Breast epithelium (tissue), 4 donors: ENCODE data around the gene SYT9. TPM values are rescaled to one million over a fixed set of nuclear protein-coding genes. Genes with fewer than 3 reads are reported as not detected.

Experiments used
- DNase-seq, 2 donors: peaks; one replicate each; pipeline ENCODE4 v3.0.0-alpha.2; 2019; ENCODE audit warnings: low spot score in 2 of 2
- H3K27ac ChIP-seq, 2 donors: fragments of 200-600 bp; sonication (generic) in 1 of 2; one replicate each; pipeline ENCODE4 v1.5.1; 2016 to 2019; ENCODE audit warnings: mild to moderate bottlenecking in 1 of 2
- H3K27me3 ChIP-seq, 2 donors: fragments of 200-600 bp; sonication (generic) in 1 of 2; one replicate each; pipeline versions ENCODE4 v1.5.1 to v1.6.0; 2017 to 2019; ENCODE audit warnings: control low read depth in 1 of 2, mild to moderate bottlenecking in 1 of 2
- H3K36me3 ChIP-seq: fragments of 200-600 bp; one replicate; pipeline ENCODE4 v1.5.1; 2019
- H3K4me1 ChIP-seq, 2 donors: fragments of 200-600 bp; sonication (generic); one replicate each; pipeline ENCODE4 v1.5.1; 2016 to 2019; ENCODE audit warnings: control low read depth in 1 of 2
- H3K4me3 ChIP-seq, 3 donors: fragments of 200-600 bp; sonication (generic); 1 replicate in 2 of 3; 2 replicates in 1 of 3; pipeline ENCODE4 v1.5.1; 2016 to 2019; ENCODE audit warnings: mild to moderate bottlenecking in 3 of 3, moderate library complexity in 2 of 3
- H3K9me3 ChIP-seq, 2 donors: fragments of 200-600 bp; sonication (generic) in 1 of 2; one replicate each; pipeline ENCODE4 v1.5.1; 2016 to 2019; ENCODE audit warnings: control low read depth in 1 of 2
- CTCF ChIP-seq, 3 donors: fragments of 450-650 bp; IDR thresholded peaks; one replicate each; pipeline ENCODE4 v1.5.1; 2016 to 2017; ENCODE audit warnings: antibody characterized with exemption in 3 of 3, mild to moderate bottlenecking in 3 of 3, moderate library complexity in 3 of 3
- POLR2A ChIP-seq: fragments of 450-650 bp; IDR thresholded peaks from one replicate; pipeline ENCODE4 v1.6.1; 2016; ENCODE audit warnings: antibody characterized with exemption, mild to moderate bottlenecking, moderate library complexity
- POLR2AphosphoS5 ChIP-seq, 3 donors: sonication (generic); formaldehyde crosslinking; IDR thresholded peaks; one replicate each; pipeline ENCODE4 v1.6.1; 2017; ENCODE audit warnings: antibody characterized with exemption in 3 of 3
- intact Hi-C: fragments of 100-400 bp; cut with DNase I; formaldehyde crosslinking; loops from one replicate; pipeline ENCODE4 v1.15.1; 2023; ENCODE audit warnings: low total_unique reads
- total RNA-seq, 3 donors: library from RNA; depleted of rRNA; stranded (reverse); fragments of >200 nt; gene quantifications; one replicate each; pipeline ENCODE4 v1.1.0, GENCODE V29; 2016

SYT9 gene
- total RNA-seq, 3 donors from 2014 or later, result 0.33 to 0.73 TPM; not detected in 1

GRCh38 chr11:7384691-7385090 lies 133.0 kb downstream of the SYT9 start:
- H3K27ac ChIP-seq, result no peak overlapping the region
- intact Hi-C loops, result no loop called here
- no peaks in the 10 kb centered on the region for H3K9me3 ChIP-seq
- H3K36me3 ChIP-seq, result no peaks in the 10 kb centered on the region
- no peak for DNase-seq
- H3K27me3 ChIP-seq, result no peaks in the 10 kb centered on the region
- TF ChIP-seq POLR2AphosphoS5 (IDR thresholded peaks at IDR 0.05) (no peak), POLR2A (no peak), CTCF (IDR thresholded peaks at IDR 0.05) (no peak)
- no peaks in the 10 kb centered on the region for H3K4me1 ChIP-seq
- no peak overlapping the region for H3K4me3 ChIP-seq

GRCh38 chr11:7385532-7385931 lies 133.8 kb downstream of the SYT9 start:
- Histone ChIP-seq H3K4me1 (no peaks in the 10 kb centered on the region), H3K36me3 (no peaks in the 10 kb centered on the region), H3K4me3 (no peak overlapping the region), H3K9me3 (no peaks in the 10 kb centered on the region), H3K27me3 (no peaks in the 10 kb centered on the region), H3K27ac (no peak overlapping the region)
- intact Hi-C loops, result no loop called here
- TF ChIP-seq CTCF (IDR thresholded peaks at IDR 0.05), result no peak
- no peak for TF ChIP-seq POLR2AphosphoS5 (IDR thresholded peaks at IDR 0.05)
- TF ChIP-seq POLR2A, result no peak
- DNase-seq, result no peak

- Histone ChIP-seq H3K4me3 (no peak overlapping the region), H3K36me3 (no peaks in the 10 kb centered on the region), H3K4me1 (no peaks in the 10 kb centered on the region), H3K9me3 (peaks cover 0 to 5% of the 10 kb centered on the region in 2 donors), H3K27ac (no peak overlapping the region), H3K27me3 (no peaks in the 10 kb centered on the region)
- TF ChIP-seq CTCF (IDR thresholded peaks at IDR 0.05), result no peak
- TF ChIP-seq POLR2A, result no peak
- no peak for TF ChIP-seq POLR2AphosphoS5 (IDR thresholded peaks at IDR 0.05)
- no peak for DNase-seq
- intact Hi-C loops, result loop anchor here (5.0 kb wide), 1 partner anchor 252 kb away; no protein-coding TSS in a partner anchor
Measured at GRCh38 chr11:7413961-7414915, 162.5 kb downstream of the SYT9 start.

GRCh38 chr11:7414973-7415817 lies 163.5 kb downstream of the SYT9 start:
- Histone ChIP-seq H3K4me3 (no peak overlapping the region), H3K36me3 (no peaks in the 10 kb centered on the region), H3K9me3 (peaks cover 0 to 5% of the 10 kb centered on the region in 2 donors), H3K27ac (no peak overlapping the region), H3K4me1 (no peaks in the 10 kb centered on the region), H3K27me3 (no peaks in the 10 kb centered on the region)
- intact Hi-C loops, result loop anchor here (5.0 kb wide), 2 partner anchors 253 to 703 kb away; no protein-coding TSS in a partner anchor
- TF ChIP-seq POLR2A (no peak), CTCF (IDR thresholded peaks at IDR 0.05) (no peak), POLR2AphosphoS5 (IDR thresholded peaks at IDR 0.05) (no peak)
- DNase-seq, result no peak
